ENCODE data around the gene GAK. TPM values are rescaled to one million over a fixed set of nuclear protein-coding genes. Genes with fewer than 3 reads are reported as not detected.
A peak's percentile ranks its signal among the peaks of the same experiment; 100 is the strongest.
"Not testable (repeated sequence)": the region's sequence is repeated elsewhere in the genome, so short reads cannot be mapped to it uniquely, and the experiment has no call there.

Gene GAK
- total RNA-seq, 4 donors from 2014 or later, result 64.8 to 73.9 (median 70.6) TPM

DNA sequence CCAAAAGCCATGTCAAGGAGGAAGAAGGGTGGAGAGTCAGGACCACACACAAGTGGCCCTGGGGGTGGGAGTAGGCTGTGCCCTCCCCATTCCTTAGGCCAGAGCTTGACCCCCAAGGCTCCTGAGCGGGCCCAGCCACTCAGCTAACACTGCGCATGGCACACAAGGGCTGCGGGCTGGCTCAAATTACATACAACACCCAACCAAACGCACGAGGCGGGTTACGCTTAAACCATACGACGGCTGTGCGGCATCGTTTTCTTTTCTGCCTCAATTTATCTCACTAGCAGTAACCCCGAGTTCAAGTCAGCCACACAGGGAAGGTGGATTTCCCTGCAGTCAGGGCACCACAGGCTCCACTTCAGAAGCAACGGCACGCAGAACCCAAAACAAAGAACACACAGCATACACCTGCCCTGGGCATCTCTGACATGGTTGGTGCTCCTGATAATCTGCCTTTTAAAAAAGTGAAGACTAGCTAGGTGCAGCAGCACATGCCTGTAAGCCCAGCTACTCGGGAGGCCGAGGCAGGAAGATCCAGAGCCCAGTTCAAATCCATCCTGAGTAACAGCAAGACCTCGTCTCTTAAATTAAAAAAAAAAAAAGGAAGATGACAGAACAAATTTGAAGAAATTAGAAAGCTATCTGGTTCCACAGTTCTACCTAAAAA is 2.9 kb downstream of the GAK start:
- Histone ChIP-seq H3K9me3 (no peaks in the 10 kb centered on the region), H3K4me3 (no peak overlapping the region), H3K4me1 (peaks cover 44 to 82% (median 64%) of the 10 kb centered on the region in 4 donors), H3K36me3 (no peaks in the 10 kb centered on the region), H3K27ac (replicated peaks in 1 of 4) (no peak overlapping the region), H3K27me3 (no peaks in the 10 kb centered on the region)
- TF ChIP-seq, protein P1, sequence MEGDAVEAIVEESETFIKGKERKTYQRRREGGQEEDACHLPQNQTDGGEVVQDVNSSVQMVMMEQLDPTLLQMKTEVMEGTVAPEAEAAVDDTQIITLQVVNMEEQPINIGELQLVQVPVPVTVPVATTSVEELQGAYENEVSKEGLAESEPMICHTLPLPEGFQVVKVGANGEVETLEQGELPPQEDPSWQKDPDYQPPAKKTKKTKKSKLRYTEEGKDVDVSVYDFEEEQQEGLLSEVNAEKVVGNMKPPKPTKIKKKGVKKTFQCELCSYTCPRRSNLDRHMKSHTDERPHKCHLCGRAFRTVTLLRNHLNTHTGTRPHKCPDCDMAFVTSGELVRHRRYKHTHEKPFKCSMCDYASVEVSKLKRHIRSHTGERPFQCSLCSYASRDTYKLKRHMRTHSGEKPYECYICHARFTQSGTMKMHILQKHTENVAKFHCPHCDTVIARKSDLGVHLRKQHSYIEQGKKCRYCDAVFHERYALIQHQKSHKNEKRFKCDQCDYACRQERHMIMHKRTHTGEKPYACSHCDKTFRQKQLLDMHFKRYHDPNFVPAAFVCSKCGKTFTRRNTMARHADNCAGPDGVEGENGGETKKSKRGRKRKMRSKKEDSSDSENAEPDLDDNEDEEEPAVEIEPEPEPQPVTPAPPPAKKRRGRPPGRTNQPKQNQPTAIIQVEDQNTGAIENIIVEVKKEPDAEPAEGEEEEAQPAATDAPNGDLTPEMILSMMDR (IDR thresholded peaks at IDR 0.05), result no peak
- TF ChIP-seq POLR2A (IDR thresholded peaks at IDR 0.05; ENCODE audit: low read depth) (no peak), EP300 (IDR thresholded peaks at IDR 0.05) (no peak), POLR2AphosphoS5 (IDR thresholded peaks at IDR 0.05) (no peak)
- DNase-seq (ENCODE audit: extremely low spot score), result no peak
- 87% methylated on average over 17 of the region's 17 CpGs for WGBS
- intact Hi-C loops (cut with DNase I), result no loop called here

- DNase-seq (ENCODE audit: extremely low spot score); H3K27me3 ChIP-seq; intact Hi-C loops (cut with DNase I); H3K27ac ChIP-seq (replicated peaks in 1 of 4); H3K36me3 ChIP-seq; H3K9me3 ChIP-seq; H3K4me3 ChIP-seq: not testable (repeated sequence)
- WGBS, result 95% methylated on average over 20 of the region's 21 CpGs
- H3K4me1 ChIP-seq, result peaks cover 31 to 67% (median 53%) of the 10 kb centered on the region in 4 donors
Observed at GRCh38 chr4:927566-927965, 4.5 kb downstream of the GAK start.

- H3K4me3 ChIP-seq, result no peak overlapping the region
- H3K27ac ChIP-seq (replicated peaks in 1 of 4), result no peak overlapping the region
- 72% methylated on average over 4 of the region's 17 CpGs for WGBS
- TF ChIP-seq, protein P1 (IDR thresholded peaks at IDR 0.05), result peak in 1 of 3 experiments; percentile 27
- TF ChIP-seq EP300 (IDR thresholded peaks at IDR 0.05), result no peak
- no peaks in the 10 kb centered on the region for H3K27me3 ChIP-seq
- H3K36me3 ChIP-seq, result no peaks in the 10 kb centered on the region
- intact Hi-C loops (cut with DNase I), result no loop called here
- DNase-seq (ENCODE audit: extremely low spot score), result no peak
- H3K9me3 ChIP-seq, result no peaks in the 10 kb centered on the region
- H3K4me1 ChIP-seq, result peaks cover 31 to 65% (median 51%) of the 10 kb centered on the region in 4 donors
Observed at GRCh38 chr4:926538-926937, 5.6 kb downstream of the GAK start.

DNA sequence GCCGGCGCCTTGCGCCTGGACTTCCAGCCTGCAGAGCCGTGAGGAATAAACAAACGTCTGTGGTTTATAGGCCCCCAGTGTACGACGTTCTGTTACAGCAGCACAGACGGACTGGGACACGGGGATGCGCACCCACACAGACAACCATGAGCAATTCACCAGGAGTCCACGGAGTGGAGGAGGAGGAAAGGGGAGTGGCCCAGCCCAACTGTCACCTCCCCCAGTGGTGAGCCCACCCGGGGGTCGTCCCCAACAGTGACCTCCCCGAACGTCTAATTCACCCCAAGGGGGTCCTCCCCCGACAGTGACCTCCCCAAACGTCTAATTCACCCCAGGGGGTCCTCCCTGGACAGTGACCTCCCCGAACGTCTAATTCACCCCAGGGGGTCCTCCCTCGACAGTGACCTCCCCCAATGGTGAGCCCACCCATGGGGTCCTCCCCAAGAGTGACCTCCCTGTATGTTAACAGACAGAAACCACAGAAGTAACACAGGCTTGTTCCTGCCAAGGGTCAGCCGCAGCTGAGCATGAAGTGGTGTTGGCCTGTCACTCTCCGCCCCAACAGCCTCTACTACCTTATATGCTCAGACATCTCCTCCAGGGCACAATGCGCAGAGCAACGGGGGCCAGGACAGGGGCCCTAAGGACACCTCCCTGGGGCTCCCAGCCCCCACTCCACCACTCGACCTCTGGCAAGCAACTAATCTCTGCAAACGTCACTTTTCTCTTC is 6.2 kb downstream of the GAK start:
- H3K4me1 ChIP-seq, result peaks cover 31 to 59% (median 45%) of the 10 kb centered on the region in 4 donors
- no peak for DNase-seq (ENCODE audit: extremely low spot score)
- no peak for TF ChIP-seq POLR2AphosphoS5 (IDR thresholded peaks at IDR 0.05)
- TF ChIP-seq, protein P1 (IDR thresholded peaks at IDR 0.05), result no peak
- TF ChIP-seq POLR2A (IDR thresholded peaks at IDR 0.05; ENCODE audit: low read depth), result no peak
- no peak for TF ChIP-seq EP300 (IDR thresholded peaks at IDR 0.05)
- intact Hi-C loops (cut with DNase I), result no loop called here
- no peaks in the 10 kb centered on the region for H3K27me3 ChIP-seq
- 81% methylated on average over 20 of the region's 26 CpGs for WGBS
- no peaks in the 10 kb centered on the region for H3K36me3 ChIP-seq
- no peak overlapping the region for H3K4me3 ChIP-seq
- no peaks in the 10 kb centered on the region for H3K9me3 ChIP-seq
- H3K27ac ChIP-seq (replicated peaks in 1 of 4), result no peak overlapping the region

- 90% methylated on average over 9 of the region's 9 CpGs for whole genome bisulfite sequencing
Observed at GRCh38 chr4:925171-925570, 6.9 kb downstream of the GAK start.

More at GRCh38 chr4:925171-925570, 6.9 kb downstream of the GAK start:
- Histone ChIP-seq H3K4me3 (no peak overlapping the region), H3K9me3 (no peaks in the 10 kb centered on the region), H3K27me3 (no peaks in the 10 kb centered on the region), H3K4me1 (peaks cover 23 to 52% (median 38%) of the 10 kb centered on the region in 4 donors), H3K36me3 (no peaks in the 10 kb centered on the region), H3K27ac (replicated peaks in 1 of 4) (no peak overlapping the region)
- DNase-seq (ENCODE audit: extremely low spot score), result no peak
- intact Hi-C loops (cut with DNase I), result no loop called here
- TF ChIP-seq, protein P1 (IDR thresholded peaks at IDR 0.05), result no peak
- TF ChIP-seq EP300 (IDR thresholded peaks at IDR 0.05) (no peak), POLR2A (IDR thresholded peaks at IDR 0.05; ENCODE audit: low read depth) (no peak), POLR2AphosphoS5 (IDR thresholded peaks at IDR 0.05) (no peak)

All from esophagus muscularis mucosa (tissue), 4 donors.